Stimulated activated CD8-positive, alpha-beta memory T cell treated with anti-CD3 and anti-CD28 coated beads, Interleukin-15, amount 100 ng/mL, for 24 hours (primary cell): ENCODE data around the gene RAB6B.

Source experiments
- DNase-seq: peaks from one replicate; pipeline ENCODE4 v3.0.0-alpha.2; 2020; ENCODE audit warnings: low read depth

Gene RAB6B

DNA sequence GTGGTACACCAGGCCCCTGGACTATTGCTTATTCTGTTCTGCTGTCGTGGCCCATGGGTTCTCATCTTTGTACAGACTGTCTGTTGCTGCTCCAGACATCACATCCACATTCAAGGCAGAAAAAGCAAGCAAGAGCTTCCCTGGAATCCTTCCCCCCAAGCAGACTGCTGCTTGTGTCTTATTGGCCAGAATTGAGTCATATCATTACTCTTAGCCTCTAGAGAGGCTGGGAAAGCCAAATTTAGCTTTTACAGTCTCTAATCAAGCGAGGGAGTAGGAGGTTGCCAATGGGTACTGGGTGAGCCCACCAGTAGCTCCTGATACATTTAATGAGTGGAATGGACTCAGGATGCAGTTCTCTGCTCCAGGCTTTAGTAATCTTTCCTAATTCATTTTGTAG is 39.4 kb downstream of the RAB6B start:
- no peak for DNase-seq

DNA sequence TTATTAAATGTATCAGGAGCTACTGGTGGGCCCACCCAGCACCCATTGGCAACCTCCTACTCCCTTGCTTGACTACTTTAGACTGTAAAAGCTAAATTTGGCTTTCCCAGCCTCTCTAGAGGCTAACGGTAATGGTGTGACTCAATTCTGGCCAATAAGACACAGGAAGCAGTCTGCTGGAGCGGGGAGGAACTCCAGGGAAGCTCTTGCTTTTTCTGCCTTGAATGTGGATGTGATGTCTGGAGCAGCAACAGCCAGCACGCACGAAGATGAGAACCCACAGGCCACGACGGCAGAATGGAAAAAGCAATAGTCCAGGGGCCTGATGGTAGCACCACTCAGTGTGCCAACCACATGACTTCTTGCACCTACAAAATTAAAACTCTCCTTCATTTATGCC is 39.9 kb downstream of the RAB6B start:
- no peak for DNase-seq

DNA sequence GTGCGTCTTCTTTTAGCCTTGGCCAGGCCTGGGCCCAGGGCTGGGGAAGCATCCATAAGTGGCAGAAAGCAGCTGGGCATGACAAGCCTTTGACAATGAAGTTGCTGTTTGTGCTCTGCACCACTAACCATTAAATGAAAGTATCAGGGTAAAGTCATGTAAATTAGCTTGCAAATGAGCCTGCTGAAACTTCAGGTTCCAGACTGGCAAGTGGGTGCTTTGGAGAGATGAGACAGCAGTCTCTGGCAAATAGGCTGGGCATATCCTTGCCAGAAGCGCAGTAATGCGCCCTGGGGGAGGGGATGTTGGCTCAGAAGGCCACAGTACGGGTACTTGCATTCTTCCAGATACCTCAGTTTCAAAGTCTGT is 40.7 kb downstream of the RAB6B start:
- DNase-seq: no peak

DNA sequence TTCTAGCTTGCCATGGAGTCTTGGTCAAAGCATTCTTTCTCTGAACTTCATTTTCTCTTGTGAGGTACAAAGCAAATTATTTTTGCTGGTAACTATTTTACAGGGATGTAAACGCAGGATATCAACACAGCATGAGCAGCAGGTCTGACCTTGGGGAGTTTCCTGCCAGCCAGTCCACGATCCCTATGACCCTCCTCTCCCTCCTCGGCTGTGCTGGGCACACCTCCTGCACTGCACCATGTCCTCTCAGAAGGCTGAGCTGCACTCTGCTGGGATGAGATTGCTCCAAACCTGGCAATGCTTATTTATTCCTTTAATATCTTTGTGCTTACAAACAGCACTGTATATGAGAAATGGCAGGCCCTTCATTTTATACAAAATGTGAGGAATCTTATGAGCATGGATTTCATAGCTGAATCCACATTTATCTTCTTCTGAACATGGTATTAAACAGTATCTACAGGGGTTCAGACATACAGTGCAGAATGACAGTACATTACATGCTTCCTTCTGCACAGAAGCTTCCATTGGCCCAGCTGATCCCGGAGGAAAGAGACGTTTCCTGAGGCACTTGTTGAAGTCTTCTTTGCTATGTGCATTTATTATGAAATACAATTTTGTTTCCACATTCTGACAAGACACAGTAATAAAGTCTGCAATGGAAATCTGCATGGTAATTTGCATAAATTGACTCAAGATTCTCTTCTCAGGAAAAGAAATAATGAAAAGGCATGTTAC is 41.2 kb downstream of the RAB6B start:
- no peak for DNase-seq

DNA sequence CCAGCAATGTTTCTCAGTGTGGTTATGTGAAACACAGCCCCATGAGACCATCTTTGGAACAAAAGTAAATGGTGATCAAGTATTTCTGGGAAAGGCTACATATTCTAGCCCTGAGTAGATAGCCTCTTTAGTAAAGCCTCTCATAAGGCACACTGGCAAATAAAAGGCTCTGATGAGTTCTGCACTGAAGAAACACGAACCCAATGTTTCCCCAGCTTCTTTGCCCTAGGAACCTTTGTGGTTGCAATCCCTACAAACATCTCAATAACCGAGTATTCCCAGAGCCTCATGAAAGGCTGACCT is 41.8 kb downstream of the RAB6B start:
- DNase-seq: no peak

DNA sequence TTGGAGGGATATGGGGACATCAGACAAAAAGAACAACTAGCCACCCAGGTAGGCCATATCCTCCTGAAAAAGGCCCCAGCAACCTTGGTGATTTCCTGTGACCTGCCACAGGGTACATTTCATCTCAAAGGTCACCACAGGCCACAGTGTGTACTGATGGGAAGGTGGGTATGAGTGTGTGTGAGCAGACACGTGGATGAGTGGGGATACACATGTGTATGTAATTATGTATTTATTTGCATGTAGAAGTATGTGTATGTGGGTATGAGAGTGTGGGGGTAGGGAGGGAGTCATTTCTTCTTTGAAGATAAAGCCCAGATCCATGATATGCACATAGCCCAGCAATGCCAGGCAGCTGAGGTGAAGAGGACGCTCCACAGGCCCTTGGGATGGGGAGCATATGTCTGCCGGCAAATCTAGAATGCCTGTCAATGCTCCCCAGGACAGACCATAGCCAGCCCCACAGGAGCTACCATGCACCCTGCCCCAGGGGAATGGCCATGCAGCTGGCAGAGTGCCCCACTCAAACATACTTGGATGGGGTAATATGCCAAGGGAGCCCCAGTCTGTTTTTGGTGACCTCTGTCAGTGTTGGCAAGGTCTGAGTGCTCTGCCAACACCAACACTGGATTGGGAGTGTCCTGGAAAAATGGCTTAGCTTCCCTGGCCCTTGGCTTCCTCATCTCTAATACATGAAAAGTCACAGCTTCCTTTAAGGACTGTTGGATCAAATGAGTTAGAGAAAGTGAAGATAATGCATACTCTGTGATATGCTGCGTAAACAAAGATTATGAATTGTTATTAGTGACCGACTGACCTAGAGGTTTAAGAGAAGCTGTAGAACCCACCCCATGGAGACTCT is 42.4 kb downstream of the RAB6B start:
- DNase-seq: no peak

DNA sequence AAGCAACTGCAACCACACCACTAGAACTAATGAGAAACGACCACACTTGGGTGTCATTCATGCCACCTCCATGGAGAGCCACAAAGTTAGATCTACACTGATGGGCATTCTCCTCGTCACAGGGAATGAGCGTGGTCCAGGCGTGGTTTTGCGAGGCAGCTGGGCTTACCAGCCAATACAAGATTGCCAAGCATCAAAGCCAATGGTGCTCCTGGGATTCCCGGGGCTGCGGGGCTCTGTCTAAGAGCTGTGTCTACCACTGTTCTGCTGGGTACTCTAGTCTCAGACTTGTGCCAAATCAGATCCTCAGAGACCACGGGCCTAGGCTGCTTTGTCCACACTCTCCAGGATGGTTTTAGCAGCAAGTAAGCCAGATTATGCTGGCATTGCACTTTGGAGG is 43.8 kb downstream of the RAB6B start:
- DNase-seq: no peak

DNA sequence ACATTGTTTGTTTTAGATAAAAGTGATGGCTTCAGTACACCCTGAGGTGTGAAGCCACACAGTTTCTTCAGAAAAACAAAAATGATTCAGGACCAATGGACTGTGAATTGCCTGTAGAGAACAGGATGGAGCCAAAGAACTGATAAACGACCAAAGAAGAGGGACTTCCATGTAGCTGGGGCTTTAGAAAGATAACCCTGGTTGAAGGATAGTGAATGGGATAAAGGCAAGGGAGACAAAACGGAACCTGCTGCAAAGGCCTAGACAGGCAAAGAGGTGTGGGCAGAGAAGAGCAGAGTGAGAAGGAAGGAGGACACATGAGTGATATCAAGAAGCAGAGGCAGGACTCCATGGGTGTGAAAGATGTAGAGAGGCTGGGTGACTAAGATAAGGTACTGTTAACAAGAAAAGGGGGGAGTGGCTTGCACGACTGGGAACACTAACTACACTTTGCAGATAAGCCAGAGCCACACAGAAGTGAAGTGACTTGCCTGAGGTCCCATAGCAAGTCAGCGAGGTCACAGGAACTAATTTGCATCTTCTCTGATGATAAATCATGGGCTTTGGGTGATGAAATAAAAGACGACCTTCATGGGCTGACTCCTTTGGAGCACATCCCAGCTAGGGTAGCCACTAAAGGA is 44.3 kb downstream of the RAB6B start:
- DNase-seq: no peak

DNA sequence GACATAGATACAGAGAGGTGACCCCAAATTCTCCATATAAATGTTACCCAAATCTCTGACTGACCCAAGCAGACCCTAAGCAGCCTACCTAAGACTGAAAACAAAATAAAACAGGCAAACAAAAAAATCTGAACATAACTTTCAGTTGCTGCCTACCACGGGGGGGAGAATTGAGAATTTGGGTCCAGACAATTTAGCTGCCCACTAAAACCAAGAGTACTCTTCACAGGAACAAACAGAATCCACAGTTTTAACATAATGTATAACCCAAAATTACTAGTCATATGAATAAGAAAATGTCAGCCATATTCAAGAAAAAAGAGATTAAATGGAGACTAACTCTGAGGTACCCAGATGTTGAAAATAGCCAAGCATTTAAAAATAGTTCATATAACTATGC is 45.6 kb downstream of the RAB6B start:
- no peak for DNase-seq

DNA sequence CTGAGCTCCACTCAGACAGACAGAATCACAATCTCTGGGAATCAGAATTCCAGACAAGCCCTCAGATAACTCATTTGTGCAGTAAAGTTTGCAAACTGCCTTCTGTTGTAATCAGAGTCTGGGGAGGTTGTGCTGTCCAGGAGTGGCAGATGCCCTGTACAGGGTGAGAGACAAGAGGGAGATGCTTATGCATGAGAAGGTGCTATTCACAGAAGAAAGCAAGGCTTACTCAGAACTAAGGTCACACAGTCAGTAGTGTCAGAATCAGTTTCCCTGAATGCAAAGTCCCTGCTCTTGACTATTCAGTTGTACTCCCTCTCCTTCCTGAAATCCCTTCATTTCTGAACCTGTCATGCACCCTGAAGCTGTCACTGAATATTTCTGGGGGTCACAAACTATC is 46.3 kb downstream of the RAB6B start:
- no peak for DNase-seq

DNA sequence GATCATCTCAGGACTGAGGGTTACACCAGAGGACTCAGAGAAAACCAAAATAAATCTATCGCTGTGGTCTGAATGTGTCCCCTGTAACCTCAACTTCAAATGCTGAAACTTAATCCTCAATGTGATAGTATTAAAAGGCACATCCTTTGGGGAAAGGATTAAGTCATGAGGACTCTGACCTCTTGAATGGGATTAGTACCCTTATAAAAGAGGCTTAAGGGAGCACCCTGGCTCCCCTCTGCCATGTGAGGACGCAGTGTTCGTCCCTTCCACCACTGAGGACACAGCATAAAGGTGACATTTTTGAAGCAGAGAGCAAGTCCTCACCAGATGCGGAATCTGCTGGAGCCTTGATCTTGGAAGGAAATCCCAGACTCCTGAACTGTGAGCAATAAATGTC is 50.6 kb downstream of the RAB6B start:
- no peak for DNase-seq

DNA sequence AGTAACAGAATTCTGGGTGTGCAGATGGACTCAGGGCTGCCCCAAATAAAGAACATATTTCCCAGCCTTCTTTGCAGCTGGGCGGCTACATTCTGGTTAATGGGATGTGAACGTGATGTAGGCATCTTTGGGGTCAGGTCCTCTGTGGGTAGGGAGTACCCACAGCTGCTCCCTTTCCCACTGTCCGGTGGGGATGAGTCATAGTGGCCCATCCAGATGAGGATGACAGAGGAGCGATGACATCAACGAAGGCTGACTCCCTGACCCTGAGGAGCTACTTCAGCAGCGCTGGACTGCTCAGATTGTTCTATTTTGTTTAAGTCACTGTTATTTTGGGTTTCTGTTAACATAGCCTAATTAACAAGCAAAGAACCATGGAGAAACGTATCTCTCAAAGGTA is 52.0 kb downstream of the RAB6B start:
- DNase-seq: no peak

DNA sequence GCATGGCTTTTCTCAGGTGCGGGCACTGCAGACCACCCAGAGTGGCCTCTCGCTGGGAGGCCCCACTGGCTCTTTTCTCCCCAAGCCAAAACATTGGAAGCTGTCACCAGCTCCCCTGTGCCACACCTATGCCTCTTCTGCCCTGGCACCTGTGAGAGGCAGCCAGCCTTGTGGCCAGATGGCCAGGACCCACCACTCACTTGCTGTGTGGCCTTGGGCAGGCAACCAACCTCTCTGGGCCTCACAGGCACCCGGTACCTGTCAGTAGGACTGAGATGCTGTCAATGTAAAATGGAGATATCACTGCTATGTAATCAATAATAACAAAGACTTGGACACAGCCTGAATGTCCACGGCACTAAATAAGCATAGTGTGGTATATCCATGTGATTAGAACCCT is 53.5 kb downstream of the RAB6B start:
- no peak for DNase-seq

DNA sequence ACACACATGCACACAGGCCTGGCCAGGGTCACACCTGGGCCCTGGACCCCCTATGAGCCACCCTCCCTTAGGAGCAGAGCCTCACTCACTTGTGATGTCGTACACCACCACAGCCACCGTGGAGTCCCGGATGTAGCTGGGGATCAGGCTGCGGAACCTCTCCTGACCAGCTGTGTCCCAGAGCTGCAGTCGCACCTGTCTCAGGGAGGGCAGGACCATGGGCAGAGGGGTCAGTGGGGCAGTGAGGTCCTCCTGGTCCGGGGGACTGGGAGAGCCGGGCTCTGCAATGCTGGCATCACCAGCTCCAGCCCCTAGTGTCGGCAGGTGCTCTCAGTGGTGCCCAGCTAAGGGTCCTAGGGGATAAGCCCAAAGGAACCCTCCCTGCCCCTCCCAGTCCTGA is 54.5 kb downstream of the RAB6B start:
- no peak for DNase-seq

DNA sequence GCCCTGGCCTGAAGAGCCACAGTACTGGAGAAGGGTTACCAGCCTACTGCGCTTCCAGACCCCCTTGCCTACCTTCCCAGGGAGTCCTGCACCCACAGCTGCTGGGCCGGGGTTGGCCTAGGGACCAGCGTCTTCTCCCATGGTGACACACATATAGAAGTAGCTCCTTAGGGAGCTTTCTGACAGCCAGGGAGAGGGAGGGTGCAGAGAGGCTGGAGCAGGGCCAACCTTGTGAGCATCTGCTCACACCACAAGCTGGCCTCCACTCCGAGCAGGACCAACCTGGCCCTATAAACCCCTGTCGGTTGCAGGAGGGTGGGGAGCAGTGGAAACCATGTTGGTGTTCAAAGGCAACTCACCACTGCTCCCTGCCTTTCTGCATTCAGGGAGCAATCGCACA is 54.9 kb downstream of the RAB6B start:
- no peak for DNase-seq

DNA sequence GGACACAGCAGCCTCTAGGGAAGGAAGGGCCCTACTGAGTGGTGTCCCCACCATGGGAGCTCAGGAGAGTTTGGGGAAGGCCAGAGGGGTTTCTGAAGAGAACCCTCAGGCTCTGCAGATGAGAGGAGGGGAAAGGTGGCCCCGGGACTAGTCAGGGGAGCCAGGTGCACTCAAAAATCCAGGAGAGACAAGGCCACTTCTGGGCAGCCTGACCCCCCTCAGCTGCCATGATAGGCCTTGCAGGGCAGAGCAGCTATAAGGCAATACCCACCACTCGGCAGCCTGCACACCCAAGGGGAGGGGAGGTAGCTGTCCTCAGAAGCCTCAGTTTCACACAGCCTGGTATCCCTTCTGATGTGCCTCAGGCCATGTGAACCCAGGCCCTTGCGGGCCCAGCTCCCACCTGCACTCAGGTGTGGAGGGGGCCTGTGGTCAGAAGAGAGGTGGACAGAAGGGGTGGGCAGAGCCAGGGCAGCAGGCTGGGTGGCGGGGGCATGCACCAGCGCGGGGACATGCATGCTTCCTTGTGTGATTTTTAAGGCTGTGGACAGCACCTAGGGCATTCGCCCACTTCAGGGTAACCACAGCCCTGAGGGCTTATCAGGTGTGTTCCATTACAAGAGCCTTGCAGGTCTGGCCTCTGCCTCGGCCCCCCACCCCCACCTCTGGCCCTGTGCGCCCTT is 55.5 kb downstream of the RAB6B start:
- no peak for DNase-seq

DNA sequence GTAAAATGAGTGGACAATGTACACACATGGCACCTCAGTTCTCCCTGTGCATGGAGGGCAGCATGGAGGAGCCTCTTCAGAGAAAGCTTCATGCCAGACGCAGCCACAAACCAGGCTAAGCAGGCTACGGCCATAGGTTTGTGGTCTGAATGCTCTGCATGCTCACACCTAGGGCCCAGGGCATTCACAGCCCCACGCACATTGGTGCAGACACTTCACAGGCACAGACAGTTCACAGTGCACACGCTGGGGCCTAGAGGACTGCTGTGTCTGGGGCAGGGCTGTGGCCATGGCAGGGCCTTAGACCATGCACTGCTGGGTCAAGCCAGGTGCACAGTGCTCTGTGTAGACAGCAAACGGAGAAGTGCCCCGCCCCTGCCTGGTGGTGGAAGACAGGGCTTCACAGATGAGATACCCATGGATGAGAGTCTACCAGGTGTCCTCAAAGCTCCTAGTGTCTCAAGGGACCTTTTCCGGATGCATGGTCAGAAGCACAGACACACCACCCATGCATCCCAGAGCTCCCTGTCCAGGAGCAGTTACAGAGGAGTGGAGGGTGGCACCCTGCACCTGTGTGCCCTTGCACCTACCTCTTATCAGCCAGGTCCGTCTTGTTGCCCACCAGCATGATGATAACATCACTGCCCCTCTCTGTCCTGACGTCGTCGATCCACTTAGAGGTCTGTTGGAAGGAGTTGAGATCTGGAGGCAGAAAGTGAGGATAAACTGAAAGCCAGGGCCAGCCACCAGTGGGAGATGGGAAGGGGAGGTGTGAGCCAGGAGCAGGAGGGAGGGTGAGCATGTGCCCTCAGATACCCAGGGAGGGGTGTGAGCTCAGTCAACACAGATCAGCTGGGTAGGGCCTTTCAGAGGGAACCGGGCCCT is 56.5 kb downstream of the RAB6B start:
- no peak for DNase-seq

DNA sequence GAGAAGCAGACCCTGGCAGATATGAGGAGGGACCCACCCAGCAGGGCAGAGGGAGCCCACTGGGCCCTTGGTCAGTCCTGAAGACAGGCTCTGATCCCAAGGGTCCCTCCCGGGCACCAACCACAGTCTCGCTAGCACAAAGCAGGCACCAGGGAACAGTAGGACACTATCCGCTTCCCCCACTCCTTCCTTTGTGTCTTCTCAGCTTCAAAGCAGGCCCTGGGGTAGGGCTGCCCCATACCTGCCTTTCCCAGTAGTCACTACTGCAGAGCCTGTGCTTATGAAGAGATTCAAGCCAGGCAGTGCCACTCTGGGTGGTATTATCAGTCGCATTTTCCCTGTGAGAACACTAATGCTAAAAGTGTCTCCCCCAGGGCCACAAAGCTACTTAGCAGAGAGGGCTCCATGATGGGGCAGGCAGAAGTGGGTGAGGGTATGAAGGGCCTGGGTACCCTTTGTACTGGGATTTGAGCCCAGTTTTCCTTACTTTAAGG is 57.3 kb downstream of the RAB6B start:
- DNase-seq: no peak

DNA sequence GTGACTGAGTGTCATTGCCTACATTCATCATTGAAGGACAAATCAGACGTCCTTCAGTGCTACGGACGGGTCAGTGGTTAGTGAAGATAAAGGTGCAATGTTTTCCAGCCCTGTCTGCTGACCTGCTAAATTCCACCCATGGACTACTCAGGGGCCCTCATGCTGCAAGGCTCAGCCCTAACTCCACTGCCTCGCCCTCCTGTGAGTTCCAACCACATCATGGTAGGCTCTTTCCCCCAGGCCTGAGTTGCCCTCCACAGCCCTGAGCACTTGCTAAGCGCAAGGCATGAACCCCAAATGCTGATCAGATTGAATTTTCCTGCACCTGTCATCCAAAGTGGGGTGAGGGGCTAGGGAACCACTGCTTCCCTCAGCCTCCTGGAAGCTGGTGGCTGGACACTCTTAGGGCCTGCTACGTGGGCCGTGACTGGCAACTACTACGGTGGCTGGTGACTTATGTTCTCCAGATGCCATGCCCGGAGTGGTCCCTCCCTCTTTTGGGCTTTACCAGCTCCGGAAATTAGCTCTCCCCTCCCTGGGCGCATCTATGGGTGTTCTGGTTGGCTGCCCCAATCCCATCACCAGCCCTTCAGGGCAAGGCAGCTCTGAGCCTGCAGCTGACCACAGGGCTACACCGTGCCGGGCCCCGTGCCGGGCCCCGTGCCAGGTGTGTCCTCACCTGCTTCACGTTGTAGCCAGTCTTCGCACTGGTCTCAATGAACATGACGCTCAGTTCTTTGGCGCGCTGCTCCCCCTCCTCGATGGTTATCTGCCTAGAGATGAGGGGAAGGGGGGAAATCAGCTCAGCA is 58.0 kb downstream of the RAB6B start:
- no peak for DNase-seq

DNA sequence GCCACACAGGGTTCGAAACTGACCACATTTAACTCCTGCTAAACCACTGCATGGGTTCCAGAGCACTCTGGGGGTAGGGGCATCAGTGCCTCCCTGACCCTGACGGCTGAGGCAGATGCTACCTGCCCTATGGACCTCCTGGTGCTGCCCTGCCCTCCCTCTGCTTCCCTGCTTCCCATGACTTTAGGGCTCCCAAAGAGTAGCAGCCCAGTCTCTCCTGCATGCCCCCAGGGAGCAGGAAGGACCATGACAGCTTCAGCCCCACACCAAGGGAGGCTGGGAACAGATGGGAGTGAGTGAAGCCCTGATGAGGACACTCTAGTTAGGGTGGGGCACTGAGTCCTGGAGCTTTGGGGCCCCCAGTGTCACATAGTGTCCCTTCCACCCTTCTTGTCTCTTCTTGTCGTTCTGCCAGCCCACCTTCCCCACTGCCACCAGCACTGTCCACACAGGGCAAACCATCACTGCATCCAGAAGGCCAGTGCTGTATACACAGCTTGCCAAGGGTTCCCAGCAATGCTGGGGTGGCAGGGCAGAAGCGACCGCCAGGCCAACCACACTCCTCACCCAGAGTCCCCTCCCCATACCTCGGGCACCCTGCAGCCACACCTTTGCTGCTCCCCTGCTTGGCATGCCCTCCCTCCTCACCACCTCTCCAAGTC is 59.1 kb downstream of the RAB6B start:
- DNase-seq: no peak
